Suprapubic skin (tissue), 3 donors: ENCODE measurements around the gene PRKAG2.

Experiments
- POLR2A ChIP-seq, 2 donors: fragments of 450-650 bp; IDR thresholded peaks; one replicate each; pipeline ENCODE4 v1.6.1; 2017; ENCODE audit warnings: antibody characterized with exemption in 2 of 2, mild to moderate bottlenecking in 2 of 2, moderate library complexity in 2 of 2
- TF ChIP-seq, protein P1 (sequence below), 2 donors: fragments of 200-600 bp in 1 of 2; fragments of 450-650 bp in 1 of 2; sonication (generic) in 1 of 2; IDR thresholded peaks; one replicate each; pipeline ENCODE4 v1.5.1; 2016 to 2019; ENCODE audit warnings: antibody characterized with exemption in 2 of 2, mild to moderate bottlenecking in 1 of 2, moderate library complexity in 1 of 2

DNA sequence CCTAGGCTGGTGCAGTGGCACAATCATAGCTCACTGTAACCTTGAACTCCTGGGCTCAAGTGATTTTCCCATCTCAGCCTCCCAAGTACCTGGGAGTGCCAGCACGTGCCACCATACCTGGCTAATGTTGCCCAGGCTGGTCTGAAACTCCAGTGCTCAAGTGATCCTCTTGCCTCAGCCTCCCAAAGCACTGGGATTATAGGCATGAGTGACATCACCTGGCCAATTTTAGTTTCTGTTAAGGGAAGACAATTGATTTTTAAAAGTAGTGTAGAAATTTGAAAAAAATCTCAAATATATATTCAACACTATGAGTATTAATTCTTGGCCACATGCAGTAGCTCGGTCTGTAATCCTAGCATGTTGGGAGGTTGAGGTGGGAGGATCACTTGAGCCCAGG is 235.3 kb downstream of the PRKAG2 start:
- TF ChIP-seq, protein P1, sequence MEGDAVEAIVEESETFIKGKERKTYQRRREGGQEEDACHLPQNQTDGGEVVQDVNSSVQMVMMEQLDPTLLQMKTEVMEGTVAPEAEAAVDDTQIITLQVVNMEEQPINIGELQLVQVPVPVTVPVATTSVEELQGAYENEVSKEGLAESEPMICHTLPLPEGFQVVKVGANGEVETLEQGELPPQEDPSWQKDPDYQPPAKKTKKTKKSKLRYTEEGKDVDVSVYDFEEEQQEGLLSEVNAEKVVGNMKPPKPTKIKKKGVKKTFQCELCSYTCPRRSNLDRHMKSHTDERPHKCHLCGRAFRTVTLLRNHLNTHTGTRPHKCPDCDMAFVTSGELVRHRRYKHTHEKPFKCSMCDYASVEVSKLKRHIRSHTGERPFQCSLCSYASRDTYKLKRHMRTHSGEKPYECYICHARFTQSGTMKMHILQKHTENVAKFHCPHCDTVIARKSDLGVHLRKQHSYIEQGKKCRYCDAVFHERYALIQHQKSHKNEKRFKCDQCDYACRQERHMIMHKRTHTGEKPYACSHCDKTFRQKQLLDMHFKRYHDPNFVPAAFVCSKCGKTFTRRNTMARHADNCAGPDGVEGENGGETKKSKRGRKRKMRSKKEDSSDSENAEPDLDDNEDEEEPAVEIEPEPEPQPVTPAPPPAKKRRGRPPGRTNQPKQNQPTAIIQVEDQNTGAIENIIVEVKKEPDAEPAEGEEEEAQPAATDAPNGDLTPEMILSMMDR (IDR thresholded peaks at IDR 0.05): no peak
- no peak for TF ChIP-seq POLR2A (IDR thresholded peaks at IDR 0.05)
